Stomach (tissue), 4 donors: ENCODE measurements around the gene ZNF428.

Experiments used
- EP300 ChIP-seq: sonication (generic); formaldehyde crosslinking; IDR thresholded peaks from one replicate; pipeline ENCODE4 v1.6.1; 2017; ENCODE audit warnings: antibody characterized with exemption
- POLR2A ChIP-seq, 4 donors: fragments of 450-650 bp; IDR thresholded peaks; one replicate each; pipeline ENCODE4 v1.6.1; 2016; ENCODE audit warnings: antibody characterized with exemption in 4 of 4, control low read depth in 2 of 4, mild to moderate bottlenecking in 1 of 4, moderate library complexity in 1 of 4
- POLR2AphosphoS5 ChIP-seq, 3 donors: sonication (generic); formaldehyde crosslinking; IDR thresholded peaks; one replicate each; pipeline ENCODE4 v1.6.1; 2016; ENCODE audit warnings: antibody characterized with exemption in 3 of 3
- TF ChIP-seq, protein P1 (sequence below), 7 experiments: fragments of 450-650 bp in 4 of 7; fragments of 200-600 bp in 3 of 7; sonication (generic) in 3 of 7; IDR thresholded peaks; one replicate each; pipeline ENCODE4 v1.5.1; 2016 to 2019; ENCODE audit warnings: antibody characterized with exemption in 7 of 7, control low read depth in 2 of 7, mild to moderate bottlenecking in 1 of 7

DNA sequence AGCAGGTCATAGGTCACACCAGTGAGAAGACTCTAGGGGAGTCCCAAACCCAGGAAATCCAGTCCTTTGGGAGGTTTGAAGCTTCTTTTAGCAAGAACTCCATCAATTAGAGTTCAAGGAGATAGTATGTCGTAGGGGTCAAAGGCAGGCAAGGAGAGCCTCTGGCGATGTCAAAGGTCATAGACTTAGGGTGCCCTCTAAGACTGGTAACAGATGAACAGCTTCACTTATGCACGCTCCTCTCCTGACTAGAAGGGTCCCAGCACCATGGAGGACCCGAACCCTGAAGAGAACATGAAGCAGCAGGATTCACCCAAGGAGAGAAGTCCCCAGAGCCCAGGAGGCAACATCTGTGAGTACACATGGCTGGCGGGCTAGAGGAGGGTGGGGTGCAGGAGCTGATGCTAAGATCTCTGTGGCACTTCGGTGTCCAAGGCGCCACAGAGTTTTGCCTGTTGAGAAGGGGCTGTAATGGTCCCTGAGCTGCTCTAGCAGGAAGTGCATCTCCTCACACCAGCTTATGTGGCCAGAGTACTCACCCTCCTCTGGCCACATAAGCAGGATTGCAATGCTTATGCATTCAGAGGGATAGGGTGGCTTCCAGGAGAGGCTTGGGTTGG is 22.5 kb downstream of the ZNF428 start:
- TF ChIP-seq, protein P1, sequence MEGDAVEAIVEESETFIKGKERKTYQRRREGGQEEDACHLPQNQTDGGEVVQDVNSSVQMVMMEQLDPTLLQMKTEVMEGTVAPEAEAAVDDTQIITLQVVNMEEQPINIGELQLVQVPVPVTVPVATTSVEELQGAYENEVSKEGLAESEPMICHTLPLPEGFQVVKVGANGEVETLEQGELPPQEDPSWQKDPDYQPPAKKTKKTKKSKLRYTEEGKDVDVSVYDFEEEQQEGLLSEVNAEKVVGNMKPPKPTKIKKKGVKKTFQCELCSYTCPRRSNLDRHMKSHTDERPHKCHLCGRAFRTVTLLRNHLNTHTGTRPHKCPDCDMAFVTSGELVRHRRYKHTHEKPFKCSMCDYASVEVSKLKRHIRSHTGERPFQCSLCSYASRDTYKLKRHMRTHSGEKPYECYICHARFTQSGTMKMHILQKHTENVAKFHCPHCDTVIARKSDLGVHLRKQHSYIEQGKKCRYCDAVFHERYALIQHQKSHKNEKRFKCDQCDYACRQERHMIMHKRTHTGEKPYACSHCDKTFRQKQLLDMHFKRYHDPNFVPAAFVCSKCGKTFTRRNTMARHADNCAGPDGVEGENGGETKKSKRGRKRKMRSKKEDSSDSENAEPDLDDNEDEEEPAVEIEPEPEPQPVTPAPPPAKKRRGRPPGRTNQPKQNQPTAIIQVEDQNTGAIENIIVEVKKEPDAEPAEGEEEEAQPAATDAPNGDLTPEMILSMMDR (IDR thresholded peaks at IDR 0.05) = no peak
- TF ChIP-seq POLR2AphosphoS5 (IDR thresholded peaks at IDR 0.05) (no peak), POLR2A (IDR thresholded peaks at IDR 0.05) (no peak), EP300 (no peak)
